Measurements from ENCODE around the gene ABCF3.

The ABCF3 gene

GRCh38 chr3:184193991-184194539 lies 8.1 kb downstream of the ABCF3 start:
- in situ Hi-C loops (cut with MboI; ENCODE audit: low pct_unique_long_range_greater_than_20kb, low sequenced_read_pairs, unreplicated experiment): no loop called here
- no peak for DNase-seq (ENCODE audit: low spot score)
- TF ChIP-seq CTCF (IDR thresholded peaks at IDR 0.05; ENCODE audit: extremely low read depth, insufficient read depth, missing control alignments): no peak

- in situ Hi-C loops (cut with MboI; ENCODE audit: low pct_unique_long_range_greater_than_20kb, low sequenced_read_pairs, unreplicated experiment): no loop called here
These were observed 10.5 kb downstream of the ABCF3 start for GRCh38 chr3:184196536-184196935.

GRCh38 chr3:184198509-184198908 lies 12.5 kb downstream of the ABCF3 start:
- no peak for TF ChIP-seq CTCF (IDR thresholded peaks at IDR 0.05; ENCODE audit: extremely low read depth, insufficient read depth, missing control alignments)
- no peak for DNase-seq (ENCODE audit: low spot score)
- in situ Hi-C loops (cut with MboI; ENCODE audit: low pct_unique_long_range_greater_than_20kb, low sequenced_read_pairs, unreplicated experiment): no loop called here

More at GRCh38 chr3:184196536-184196935, 10.5 kb downstream of the ABCF3 start:
- DNase-seq (ENCODE audit: low spot score): no peak
- no peak for TF ChIP-seq CTCF (IDR thresholded peaks at IDR 0.05; ENCODE audit: extremely low read depth, insufficient read depth, missing control alignments)

DNA sequence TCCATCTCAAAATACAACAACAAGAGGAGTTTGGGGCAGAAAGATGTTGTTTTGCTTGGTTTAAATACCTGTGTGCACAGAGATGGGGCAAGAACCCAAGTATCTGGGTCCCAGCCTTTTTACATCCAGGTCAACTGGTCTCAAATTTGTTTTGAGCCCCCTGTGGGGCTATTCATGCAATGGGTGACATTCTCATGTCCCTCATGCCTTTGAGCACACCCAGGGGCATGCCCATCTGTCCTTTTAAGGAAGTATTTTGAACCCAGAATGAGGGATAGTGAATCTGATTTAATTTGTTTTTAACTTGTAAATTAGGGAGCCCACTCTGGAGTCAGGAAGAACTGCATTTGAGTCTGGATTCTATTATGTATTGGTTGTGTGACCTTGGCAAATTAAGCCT lies 14.8 kb downstream of the ABCF3 start:
- TF ChIP-seq CTCF (IDR thresholded peaks at IDR 0.05; ENCODE audit: extremely low read depth, insufficient read depth, missing control alignments): no peak
- no peak for DNase-seq (ENCODE audit: low spot score)
- in situ Hi-C loops (cut with MboI; ENCODE audit: low pct_unique_long_range_greater_than_20kb, low sequenced_read_pairs, unreplicated experiment): no loop called here

GRCh38 chr3:184203526-184203925 lies 17.5 kb downstream of the ABCF3 start:
- no peak for DNase-seq (ENCODE audit: low spot score)
- in situ Hi-C loops (cut with MboI; ENCODE audit: low pct_unique_long_range_greater_than_20kb, low sequenced_read_pairs, unreplicated experiment): no loop called here
- no peak for TF ChIP-seq CTCF (IDR thresholded peaks at IDR 0.05; ENCODE audit: extremely low read depth, insufficient read depth, missing control alignments)

DNA sequence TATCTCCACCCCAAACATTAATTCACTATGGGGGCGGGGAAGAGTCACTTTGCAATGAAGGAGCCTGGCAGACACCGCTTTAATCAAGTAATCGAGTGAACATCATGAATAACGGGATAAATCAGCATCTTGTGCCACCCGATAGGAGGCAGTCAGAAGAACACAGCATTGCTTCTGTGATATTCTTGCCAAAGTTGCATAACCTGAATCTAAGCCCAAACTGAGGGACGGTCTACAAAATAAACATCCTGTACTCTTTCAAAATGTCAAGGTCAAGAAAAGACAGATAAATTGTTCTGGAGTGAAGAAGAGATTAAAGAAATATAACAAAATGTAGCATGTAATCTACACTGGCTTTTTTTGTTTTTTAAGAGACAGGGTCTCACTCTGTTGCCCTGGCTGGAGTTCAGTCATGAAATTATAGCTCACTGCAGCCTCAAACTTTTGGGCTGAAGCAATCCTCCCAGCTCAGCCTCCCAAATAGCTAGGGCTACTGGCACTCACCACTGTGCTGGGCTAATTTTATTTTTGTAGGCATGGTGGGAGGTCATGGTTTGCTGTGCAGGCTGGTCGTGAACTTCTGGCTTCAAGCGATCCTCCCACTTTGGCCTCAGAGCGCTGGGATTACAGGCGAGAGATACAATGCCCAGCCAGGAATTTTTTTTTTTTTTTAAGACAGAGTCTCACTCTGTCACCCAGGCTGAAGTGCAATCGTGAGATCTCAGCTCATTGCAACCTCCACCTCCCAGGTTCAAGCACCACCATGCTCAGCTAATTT lies 23.3 kb downstream of the ABCF3 start:
- no peak for DNase-seq (ENCODE audit: low spot score)
- in situ Hi-C loops (cut with MboI; ENCODE audit: low pct_unique_long_range_greater_than_20kb, low sequenced_read_pairs, unreplicated experiment): no loop called here
- no peak for TF ChIP-seq CTCF (IDR thresholded peaks at IDR 0.05; ENCODE audit: extremely low read depth, insufficient read depth, missing control alignments)

All from GM13977 (cell line).